CD1c-positive myeloid dendritic cell (primary cell): ENCODE data around the gene PRTFDC1.
A peak's percentile ranks its signal among the peaks of the same experiment; 100 is the strongest.
"Not testable (repeated sequence)": the region's sequence is repeated elsewhere in the genome, so short reads cannot be mapped to it uniquely, and the experiment has no call there.

Experiments
- DNase-seq: peaks from one replicate; pipeline ENCODE4 v3.0.0-alpha.2; 2016; ENCODE audit errors: extremely low spot score

The PRTFDC1 gene

GRCh38 chr10:24844742-24845141 is 107.7 kb downstream of the PRTFDC1 start:
- no peak for DNase-seq

- DNase-seq, result no peak
Measured at GRCh38 chr10:24843256-24843655, 109.2 kb downstream of the PRTFDC1 start.

- no peak for DNase-seq
Measured at GRCh38 chr10:24842856-24843255, 109.5 kb downstream of the PRTFDC1 start.

GRCh38 chr10:24841530-24841929 is 110.9 kb downstream of the PRTFDC1 start:
- DNase-seq, result no peak

GRCh38 chr10:24840784-24841183 is 111.6 kb downstream of the PRTFDC1 start:
- DNase-seq, result no peak

GRCh38 chr10:24837781-24838180 is 114.6 kb downstream of the PRTFDC1 start:
- not testable (repeated sequence) for DNase-seq

GRCh38 chr10:24834869-24835268 is 117.5 kb downstream of the PRTFDC1 start:
- DNase-seq, result no peak

- DNase-seq, result no peak
Measured at GRCh38 chr10:24826009-24826408, 126.4 kb downstream of the PRTFDC1 start.

- DNase-seq, result no peak
Measured at GRCh38 chr10:24825551-24825950, 126.9 kb downstream of the PRTFDC1 start.

- no peak for DNase-seq
Measured at GRCh38 chr10:24824536-24824935, 127.9 kb downstream of the PRTFDC1 start.

GRCh38 chr10:24824124-24824523 is 128.3 kb downstream of the PRTFDC1 start:
- DNase-seq, result no peak

- DNase-seq, result peak; percentile 72
Measured at GRCh38 chr10:24822590-24822989, 129.8 kb downstream of the PRTFDC1 start.

- no peak for DNase-seq
Measured at GRCh38 chr10:24821986-24822385, 130.4 kb downstream of the PRTFDC1 start.

GRCh38 chr10:24816868-24817396 is 135.5 kb downstream of the PRTFDC1 start:
- no peak for DNase-seq

GRCh38 chr10:24814568-24815313 is 137.7 kb downstream of the PRTFDC1 start:
- no peak for DNase-seq

- no peak for DNase-seq
Measured at GRCh38 chr10:24813856-24814255, 138.6 kb downstream of the PRTFDC1 start.

GRCh38 chr10:24806262-24806661 is 146.1 kb downstream of the PRTFDC1 start:
- DNase-seq, result no peak

- DNase-seq, result no peak
Measured at GRCh38 chr10:24804956-24805355, 147.4 kb downstream of the PRTFDC1 start.

GRCh38 chr10:24804392-24804791 is 148.0 kb downstream of the PRTFDC1 start:
- no peak for DNase-seq

- DNase-seq, result no peak
Measured at GRCh38 chr10:24802378-24802777, 150.0 kb downstream of the PRTFDC1 start.

GRCh38 chr10:24800861-24801260 is 151.5 kb downstream of the PRTFDC1 start:
- no peak for DNase-seq
